Psoas muscle (tissue), 8 donors: ENCODE measurements around the gene HOXA5. TPM values are rescaled to one million over a fixed set of nuclear protein-coding genes. Genes with fewer than 3 reads are reported as not detected.

Experiments used
- ATAC-seq, 4 donors: fragments of 200-7000 bp; cut with Tn5 transposase; one replicate each; pipeline ENCODE4 v1.9.1; 2020; ENCODE audit warnings: moderate library complexity in 3 of 4, mild to moderate bottlenecking in 2 of 4
- DNase-seq, 2 donors: peaks; one replicate each; pipeline ENCODE4 v3.0.0-alpha.2; 2020
- H3K27ac ChIP-seq: fragments of 200-600 bp; one replicate; pipeline ENCODE4 v1.8.0; 2022
- H3K27me3 ChIP-seq, 3 donors: fragments of 200-600 bp in 1 of 3; one replicate each; pipeline versions ENCODE4 v1.6.1 to v1.8.0; 2013 to 2022; ENCODE audit warnings: low read length in 2 of 3, mild to moderate bottlenecking in 2 of 3, moderate library complexity in 1 of 3; ENCODE audit not compliant: insufficient read depth in 3 of 3
- H3K36me3 ChIP-seq, 2 donors: fragments of 200-600 bp in 1 of 2; one replicate each; pipeline versions ENCODE4 v1.6.1 to v1.8.0; 2013 to 2022; ENCODE audit warnings: low read depth in 1 of 2, mild to moderate bottlenecking in 1 of 2, moderate library complexity in 1 of 2; ENCODE audit not compliant: insufficient read depth in 1 of 2
- H3K4me1 ChIP-seq: fragments of 200-600 bp; one replicate; pipeline ENCODE4 v1.8.0; 2022
- H3K4me3 ChIP-seq: fragments of 200-600 bp; one replicate; pipeline ENCODE4 v1.8.0; 2022; ENCODE audit warnings: mild to moderate bottlenecking
- H3K9me3 ChIP-seq: fragments of 200-600 bp; one replicate; pipeline ENCODE4 v1.8.0; 2022
- WGBS, 3 donors: extraction: QIAGEN DNeasy Blood & Tissue Kit; methylation state at CpG; one replicate each; pipeline versions ENCODE4 v1.1.6 to v1.1.7; 2013; 5-methylcytosine and 5-hydroxymethylcytosine counted together
- intact Hi-C, 2 donors: fragments of 100-400 bp; cut with DNase I; formaldehyde crosslinking; loops; one replicate each; pipeline versions ENCODE4 v1.11.0 to v1.14.2; 2022
- polyA plus RNA-seq, 3 donors: library from polyadenylated mRNA; stranded (reverse); fragments of 200-250 nt; gene quantifications; one replicate each; pipeline ENCODE4 v1.2.3, GENCODE V29; 2013
- total RNA-seq, 4 donors: library from RNA; stranded (reverse); fragmentation: NEBNext Ultra II Directional in 2 of 4; extraction: Animal tissue kit (Norgen Biotek cat#: 25700) in 2 of 4; gene quantifications; one replicate each; pipeline versions ENCODE4 v1.2.1 to v1.2.4, GENCODE V29; 2021 to 2023
- TF ChIP-seq, protein P1 (sequence below): fragments of 200-600 bp; IDR thresholded peaks from one replicate; pipeline ENCODE4 v1.8.0; 2022; ENCODE audit warnings: antibody characterized with exemption
- donor health status: healthy with polysubstance abuse.
- donor health status: DM: no; HTN: no; CAD: no; lungs with moderate emphysema.
- donor health status: Bipolar disorder and iron deficiency.
- donor health status: healthy.
- donor health status: DM: yes; HTN: yes; CAD: no.
- donor health status: DM: no; HTN: no; CAD: no.
- donor health status: DM: no; HTN: no; CAD: no.
- donor health status: DM: yes; HTN: yes; CAD: no.

The HOXA5 gene
- total and polyA plus RNA-seq, 7 donors, result 2.6 to 18.8 (median 6.6) TPM

DNA sequence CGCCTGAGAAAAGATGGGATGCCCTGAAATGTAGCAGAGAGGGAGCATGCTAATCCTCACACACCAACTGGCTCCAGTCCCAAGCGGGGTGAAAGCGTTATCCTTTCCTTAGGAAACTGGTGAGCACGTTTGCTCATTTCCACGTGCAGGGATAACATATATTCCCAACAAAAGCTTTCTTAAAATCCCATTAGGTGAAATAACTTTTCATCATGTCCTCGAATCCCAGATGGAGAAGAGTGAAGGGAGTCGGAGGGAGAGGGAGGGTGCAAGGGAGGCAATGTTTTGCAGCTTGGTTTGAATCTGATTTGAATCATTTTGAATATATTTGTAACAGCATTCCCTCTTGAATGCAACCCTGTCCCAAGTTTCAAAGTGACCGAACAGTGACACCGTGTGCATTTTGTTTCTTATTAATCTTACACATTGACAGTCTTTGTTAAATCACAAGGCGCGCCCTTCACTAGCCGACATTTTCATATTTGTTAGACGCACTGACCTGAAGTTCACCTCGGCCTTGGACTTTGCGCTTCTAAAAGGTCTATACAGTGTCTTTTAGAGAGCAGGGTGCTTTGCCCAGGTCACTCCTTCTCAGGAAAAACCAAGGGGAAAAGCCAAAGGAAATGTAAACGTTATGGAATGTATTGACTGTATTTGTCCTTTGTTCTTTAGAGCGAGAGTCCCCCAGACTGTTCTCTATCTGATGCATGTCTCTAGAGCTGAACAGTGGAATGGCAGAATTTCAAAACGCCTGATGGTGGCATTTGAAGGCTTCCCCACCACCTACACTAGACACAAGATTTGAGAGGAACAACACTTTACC lies 9.9 kb downstream of the HOXA5 start:
- Histone ChIP-seq H3K4me1 (peaks cover 62% of the 10 kb centered on the region), H3K36me3 (no peaks in the 10 kb centered on the region), H3K27me3 (no peaks in the 10 kb centered on the region), H3K27ac (peak overlapping the region; percentile 69), H3K4me3 (peak overlapping the region; percentile 28), H3K9me3 (no peaks in the 10 kb centered on the region)
- 56 to 63% (median 59%) methylated on average over 18 of the region's 18 CpGs for WGBS, 3 donors
- intact Hi-C loops, result no loop called here
- TF ChIP-seq, protein P1, sequence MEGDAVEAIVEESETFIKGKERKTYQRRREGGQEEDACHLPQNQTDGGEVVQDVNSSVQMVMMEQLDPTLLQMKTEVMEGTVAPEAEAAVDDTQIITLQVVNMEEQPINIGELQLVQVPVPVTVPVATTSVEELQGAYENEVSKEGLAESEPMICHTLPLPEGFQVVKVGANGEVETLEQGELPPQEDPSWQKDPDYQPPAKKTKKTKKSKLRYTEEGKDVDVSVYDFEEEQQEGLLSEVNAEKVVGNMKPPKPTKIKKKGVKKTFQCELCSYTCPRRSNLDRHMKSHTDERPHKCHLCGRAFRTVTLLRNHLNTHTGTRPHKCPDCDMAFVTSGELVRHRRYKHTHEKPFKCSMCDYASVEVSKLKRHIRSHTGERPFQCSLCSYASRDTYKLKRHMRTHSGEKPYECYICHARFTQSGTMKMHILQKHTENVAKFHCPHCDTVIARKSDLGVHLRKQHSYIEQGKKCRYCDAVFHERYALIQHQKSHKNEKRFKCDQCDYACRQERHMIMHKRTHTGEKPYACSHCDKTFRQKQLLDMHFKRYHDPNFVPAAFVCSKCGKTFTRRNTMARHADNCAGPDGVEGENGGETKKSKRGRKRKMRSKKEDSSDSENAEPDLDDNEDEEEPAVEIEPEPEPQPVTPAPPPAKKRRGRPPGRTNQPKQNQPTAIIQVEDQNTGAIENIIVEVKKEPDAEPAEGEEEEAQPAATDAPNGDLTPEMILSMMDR, result no peak
- DNase-seq (no peak), ATAC-seq (no peak)

DNA sequence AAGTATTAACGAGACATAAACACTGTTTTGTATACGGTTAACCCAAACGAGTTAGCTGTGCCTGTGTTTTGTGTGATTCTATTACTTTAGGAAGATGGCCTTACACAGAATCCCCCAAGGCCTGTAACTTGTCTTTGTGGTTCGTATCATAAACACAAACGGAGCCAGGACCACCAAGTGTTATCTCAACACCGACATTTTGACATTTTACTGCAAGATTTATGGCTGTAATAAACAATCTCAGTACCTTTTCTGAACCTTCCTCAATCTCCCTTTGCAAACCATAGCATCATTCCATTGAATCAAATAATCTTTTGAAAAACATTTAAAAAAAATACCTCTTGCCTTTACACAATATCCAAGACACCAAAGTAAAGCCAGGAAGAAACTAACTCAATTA lies 10.5 kb downstream of the HOXA5 start:
- Histone ChIP-seq H3K36me3 (no peaks in the 10 kb centered on the region), H3K27ac (peak overlapping the region; percentile 69), H3K9me3 (no peaks in the 10 kb centered on the region), H3K4me3 (no peak overlapping the region), H3K4me1 (peaks cover 65% of the 10 kb centered on the region), H3K27me3 (no peaks in the 10 kb centered on the region)
- DNase-seq, result no peak
- TF ChIP-seq, protein P1, result no peak
- no peak for ATAC-seq
- intact Hi-C loops, result no loop called here
- 63 to 80% (median 68%) methylated on average over 6 of the region's 6 CpGs for WGBS, 3 donors

GRCh38 chr7:27132214-27132613 lies 11.3 kb downstream of the HOXA5 start:
- 78 to 92% (median 82%) methylated on average over 2 of the region's 2 CpGs for WGBS, 3 donors
- DNase-seq (no peak), ATAC-seq (no peak)
- TF ChIP-seq, protein P1, result no peak
- Histone ChIP-seq H3K9me3 (no peaks in the 10 kb centered on the region), H3K27ac (no peak overlapping the region), H3K4me1 (peaks cover 67% of the 10 kb centered on the region), H3K27me3 (no peaks in the 10 kb centered on the region), H3K36me3 (no peaks in the 10 kb centered on the region), H3K4me3 (no peak overlapping the region)
- intact Hi-C loops, result no loop called here

GRCh38 chr7:27131390-27131819 lies 12.1 kb downstream of the HOXA5 start:
- Histone ChIP-seq H3K4me1 (peaks cover 70% of the 10 kb centered on the region), H3K9me3 (no peaks in the 10 kb centered on the region), H3K36me3 (no peaks in the 10 kb centered on the region), H3K27me3 (no peaks in the 10 kb centered on the region), H3K4me3 (peak overlapping the region; percentile 92), H3K27ac (peak overlapping the region; percentile 94)
- ATAC-seq, result no peak
- TF ChIP-seq, protein P1, result no peak
- no peak for DNase-seq
- WGBS, 3 donors, result 47 to 51% (median 50%) methylated on average over 12 of the region's 12 CpGs
- intact Hi-C loops, result loop anchor here in 1 of 2 donors (1.0 kb wide), 1 partner anchor 267 kb away; the partner anchor contains the start of gene SKAP2
